Suprapubic skin (tissue), 4 donors: ENCODE data around the gene ATP5F1E.

Experiments
- EP300 ChIP-seq: sonication (generic); formaldehyde crosslinking; IDR thresholded peaks from one replicate; pipeline ENCODE4 v1.6.1; 2017; ENCODE audit warnings: antibody characterized with exemption
- POLR2A ChIP-seq, 2 donors: fragments of 450-650 bp; IDR thresholded peaks; one replicate each; pipeline ENCODE4 v1.6.1; 2017; ENCODE audit warnings: antibody characterized with exemption in 2 of 2, mild to moderate bottlenecking in 2 of 2, moderate library complexity in 2 of 2
- POLR2AphosphoS5 ChIP-seq, 3 donors: sonication (generic); formaldehyde crosslinking; IDR thresholded peaks; one replicate each; pipeline ENCODE4 v1.6.1; 2017; ENCODE audit warnings: antibody characterized with exemption in 3 of 3
- TF ChIP-seq, protein P1 (sequence below), 2 donors: fragments of 200-600 bp in 1 of 2; fragments of 450-650 bp in 1 of 2; sonication (generic) in 1 of 2; IDR thresholded peaks; one replicate each; pipeline ENCODE4 v1.5.1; 2016 to 2019; ENCODE audit warnings: antibody characterized with exemption in 2 of 2, mild to moderate bottlenecking in 1 of 2, moderate library complexity in 1 of 2

DNA sequence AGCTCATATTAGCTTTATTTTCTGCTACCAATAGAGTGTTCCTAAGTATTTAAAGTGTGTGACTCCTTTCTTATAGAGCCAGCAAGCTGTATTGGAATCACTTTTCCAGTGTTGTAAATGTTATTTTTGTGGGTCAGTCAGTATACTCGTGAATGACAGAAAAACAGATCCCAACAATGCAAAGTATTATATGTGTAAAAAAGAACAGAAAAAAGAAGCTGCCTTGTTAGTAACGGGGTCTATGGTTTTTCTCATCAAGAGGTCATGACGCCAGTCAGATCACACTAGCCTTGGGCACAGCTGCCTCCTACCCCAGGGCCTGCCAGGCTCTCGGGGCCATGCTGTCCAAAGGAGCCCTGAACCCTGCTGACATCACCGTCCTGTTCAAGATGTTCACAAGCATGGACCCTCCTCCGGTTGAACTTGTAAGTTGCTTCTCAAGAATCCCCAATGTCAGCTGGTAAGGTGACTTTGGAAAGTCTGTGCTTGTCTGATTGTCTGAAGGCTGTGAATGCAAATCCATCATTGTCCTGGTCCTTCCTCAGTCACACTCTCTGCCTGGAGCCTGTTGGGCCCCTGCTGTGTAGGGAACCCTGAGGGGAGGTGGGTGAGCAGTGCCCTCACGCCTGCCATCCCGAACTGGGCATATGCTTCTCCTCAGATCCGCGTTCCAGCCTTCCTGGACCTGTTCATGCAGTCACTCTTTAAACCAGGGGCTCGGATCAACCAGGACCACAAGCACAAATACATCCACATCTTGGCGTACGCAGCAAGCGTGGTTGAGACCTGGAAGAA lies 41.3 kb downstream of the ATP5F1E start:
- TF ChIP-seq, protein P1, sequence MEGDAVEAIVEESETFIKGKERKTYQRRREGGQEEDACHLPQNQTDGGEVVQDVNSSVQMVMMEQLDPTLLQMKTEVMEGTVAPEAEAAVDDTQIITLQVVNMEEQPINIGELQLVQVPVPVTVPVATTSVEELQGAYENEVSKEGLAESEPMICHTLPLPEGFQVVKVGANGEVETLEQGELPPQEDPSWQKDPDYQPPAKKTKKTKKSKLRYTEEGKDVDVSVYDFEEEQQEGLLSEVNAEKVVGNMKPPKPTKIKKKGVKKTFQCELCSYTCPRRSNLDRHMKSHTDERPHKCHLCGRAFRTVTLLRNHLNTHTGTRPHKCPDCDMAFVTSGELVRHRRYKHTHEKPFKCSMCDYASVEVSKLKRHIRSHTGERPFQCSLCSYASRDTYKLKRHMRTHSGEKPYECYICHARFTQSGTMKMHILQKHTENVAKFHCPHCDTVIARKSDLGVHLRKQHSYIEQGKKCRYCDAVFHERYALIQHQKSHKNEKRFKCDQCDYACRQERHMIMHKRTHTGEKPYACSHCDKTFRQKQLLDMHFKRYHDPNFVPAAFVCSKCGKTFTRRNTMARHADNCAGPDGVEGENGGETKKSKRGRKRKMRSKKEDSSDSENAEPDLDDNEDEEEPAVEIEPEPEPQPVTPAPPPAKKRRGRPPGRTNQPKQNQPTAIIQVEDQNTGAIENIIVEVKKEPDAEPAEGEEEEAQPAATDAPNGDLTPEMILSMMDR (IDR thresholded peaks at IDR 0.05), result no peak
- TF ChIP-seq POLR2AphosphoS5 (IDR thresholded peaks at IDR 0.05), result no peak
- no peak for TF ChIP-seq POLR2A (IDR thresholded peaks at IDR 0.05)
- TF ChIP-seq EP300, result no peak
